HepG2 (cell line): ENCODE results near the gene PTGDR. TPM values are rescaled to one million over a fixed set of nuclear protein-coding genes. Genes with fewer than 3 reads are reported as not detected.

Experiments used
- ATAC-seq: fragments of 200-7000 bp; cut with Tn5 transposase; 3 replicates; pipeline ENCODE4 v1.9.1; 2020; ENCODE audit warnings: mild to moderate bottlenecking, moderate library complexity
- BruUV-seq: library from RNA; stranded (reverse); fragments of 400-500 nt; replicated peaks from 2 replicates; lab custom pipeline; 2021; lab: Mats Ljungman, UMichigan
- CTCF ChIA-PET: fragments of 300-600 bp; formaldehyde crosslinking; extraction: SDS; loops from one replicate; lab custom pipeline; 2021; ENCODE audit warnings: low total read pairs, inconsistent platforms, low intra/inter-chr PET ratio; lab: Yijun Ruan, JAX
- POLR2A ChIA-PET: fragments of 350-600 bp; sonication (Branson Sonifier 250); formaldehyde crosslinking; loops from one replicate; lab custom pipeline; 2020; ENCODE audit warnings: antibody characterized with exemption, inconsistent platforms; lab: Yijun Ruan, JAX
- DNase-seq: peaks from one replicate; pipeline ENCODE4 v3.0.0-alpha.2; 2015; ENCODE audit warnings: low spot score
- FAIRE-seq: peaks from 3 replicates; lab custom pipeline; 2011; peaks lifted over from hg19 to GRCh38; lab: Jason Lieb, UNC
- H2AFZ ChIP-seq: one replicate; pipeline ENCODE4 v1.6.1; 2011; ENCODE audit warnings: low read length, inconsistent platforms
- H3K27ac ChIP-seq: fragments of 300-600 bp; 3 replicates; pipeline ENCODE4 v1.8.0; 2011; ENCODE audit warnings: mixed run types, mild to moderate bottlenecking, mixed read lengths, low read length, inconsistent platforms; ENCODE audit not compliant: insufficient read depth; ENCODE audit errors: extremely low read length
- H3K27me3 ChIP-seq, 2 experiments: fragments of 200-600 bp in 1 of 2; 2 replicates in 1 of 2; 3 replicates in 1 of 2; pipeline versions ENCODE4 v1.6.0 to v1.8.0; 2011; ENCODE audit warnings: low read length in 2 of 2, mild to moderate bottlenecking in 2 of 2, moderate library complexity in 2 of 2, inconsistent platforms in 1 of 2; ENCODE audit not compliant: insufficient read depth in 2 of 2, control insufficient read depth in 1 of 2
- H3K36me3 ChIP-seq, 2 experiments: fragments of 200-600 bp in 1 of 2; replicated peaks in 1 of 2; 2 replicates in 1 of 2; 3 replicates in 1 of 2; pipeline versions ENCODE4 v1.5.1 to v1.8.0; 2011; ENCODE audit warnings: low read length in 2 of 2, inconsistent platforms in 1 of 2; ENCODE audit not compliant: insufficient read depth in 2 of 2, control insufficient read depth in 1 of 2
- H3K4me1 ChIP-seq: 2 replicates; pipeline ENCODE4 v1.5.1; 2012; ENCODE audit warnings: low read length, inconsistent platforms; ENCODE audit not compliant: insufficient read depth
- H3K4me2 ChIP-seq: 2 replicates; pipeline ENCODE4 v1.6.0; 2011; ENCODE audit warnings: low read depth, low read length, inconsistent platforms
- H3K4me3 ChIP-seq, 3 experiments: fragments of 200-600 bp in 1 of 3; sonication (generic), shearing (Covaris generic) in 1 of 3; replicated peaks in 1 of 3; 2 replicates each; pipeline ENCODE4 v1.5.1; 2011 to 2016; ENCODE audit warnings: low read length in 3 of 3, inconsistent platforms in 2 of 3, low read depth in 2 of 3, mild to moderate bottlenecking in 2 of 3, control low read depth in 1 of 3, mixed read lengths in 1 of 3; ENCODE audit not compliant: insufficient read depth in 1 of 3
- H3K79me2 ChIP-seq: one replicate; pipeline ENCODE4 v1.6.1; 2011; ENCODE audit warnings: low read length, inconsistent platforms; ENCODE audit not compliant: insufficient read depth
- H3K9ac ChIP-seq: 2 replicates; pipeline ENCODE4 v1.6.0; 2011; ENCODE audit warnings: mild to moderate bottlenecking, low read depth, low read length, inconsistent platforms; ENCODE audit not compliant: insufficient read depth
- H3K9me3 ChIP-seq: 2 replicates; pipeline ENCODE4 v1.5.1; 2012; ENCODE audit warnings: mild to moderate bottlenecking, low read length
- H4K20me1 ChIP-seq: 2 replicates; pipeline ENCODE4 v1.6.0; 2011; ENCODE audit warnings: inconsistent platforms, mild to moderate bottlenecking, low read length, moderate library complexity; ENCODE audit not compliant: insufficient read depth
- ARNTL ChIP-seq: sonication (generic); formaldehyde crosslinking; IDR thresholded peaks from 2 replicates; pipeline ENCODE4 v1.4.0; 2020; ENCODE audit warnings: mild to moderate bottlenecking, missing genetic modification reagents
- CEBPB ChIP-seq: IDR thresholded peaks from 2 replicates; pipeline ENCODE4 v1.6.1; 2011; ENCODE audit warnings: low read depth, low read length, improper control_type of control experiment, borderline replicate concordance
- CEBPG ChIP-seq: IDR thresholded peaks from 2 replicates; pipeline ENCODE4 v1.6.1; 2016
- IRF2 ChIP-seq: IDR thresholded peaks from 2 replicates; pipeline ENCODE4 v1.6.1; 2018; ENCODE audit warnings: missing genetic modification reagents, missing compliant biosample characterization
- KLF6 ChIP-seq: IDR thresholded peaks from 2 replicates; pipeline ENCODE4 v1.8.0; 2016; ENCODE audit warnings: missing biosample characterization, missing genetic modification reagents
- NFIC ChIP-seq: IDR thresholded peaks from 2 replicates; pipeline ENCODE4 v1.6.1; 2012; ENCODE audit warnings: mild to moderate bottlenecking, low read length, inconsistent platforms
- RELA ChIP-seq: sonication (generic); formaldehyde crosslinking; IDR thresholded peaks from 2 replicates; pipeline ENCODE4 v1.4.0; 2020; ENCODE audit warnings: missing genetic modification reagents
- RXRB ChIP-seq: IDR thresholded peaks from 2 replicates; pipeline ENCODE4 v1.6.1; 2016; ENCODE audit warnings: borderline replicate concordance, missing genetic modification reagents, missing compliant biosample characterization
- SMAD3 ChIP-seq: sonication (generic); formaldehyde crosslinking; IDR thresholded peaks from 2 replicates; pipeline ENCODE4 v1.4.0; 2020; ENCODE audit warnings: missing genetic modification reagents
- TCF7L2 ChIP-seq: IDR thresholded peaks from 2 replicates; pipeline ENCODE4 v1.6.1; 2011; ENCODE audit warnings: mild to moderate bottlenecking, low read depth, low read length, moderate library complexity
- ZFAT ChIP-seq: sonication (generic); formaldehyde crosslinking; conservative IDR thresholded peaks from 2 replicates; pipeline ENCODE4 v1.8.1; 2023; ENCODE audit warnings: missing genetic modification reagents, inconsistent platforms
- ZNF251 ChIP-seq: sonication (generic); formaldehyde crosslinking; IDR thresholded peaks from 2 replicates; pipeline ENCODE4 v1.9.0; 2021; ENCODE audit warnings: mild to moderate bottlenecking, missing genetic modification reagents
- WGBS: methylation state at CpG from one replicate; pipeline ENCODE4 v1.1.6; 2017; ENCODE audit warnings: low lambda C conversion rate; 5-methylcytosine and 5-hydroxymethylcytosine counted together
- in situ Hi-C: cut with HindIII; loops from 2 replicates; pipeline ENCODE4 v1.10.0; 2017; ENCODE audit warnings: low pct_unique_long_range_greater_than_20kb; ENCODE audit not compliant: extremely low pct_ligation_motif_present
- intact Hi-C: fragments of 100-400 bp; cut with micrococcal nuclease; formaldehyde crosslinking; loops from one replicate; pipeline ENCODE4 v1.10.0; 2022; ENCODE audit not compliant: unreplicated experiment
- polyA plus RNA-seq, 8 experiments: library from polyadenylated mRNA; depleted of rRNA in 3 of 8; stranded (reverse) in 7 of 8; unstranded in 1 of 8; fragments of >200 nt; fragmentation: Illumina TruSeq in 4 of 8; extraction: Trizol in 4 of 8; gene quantifications; 2 replicates each; pipeline versions ENCODE4 v1.2.1 to v1.2.3, GENCODE V29; 2011 to 2016; ENCODE audit warnings: low read depth in 4 of 8, missing spikeins in 1 of 8, mixed read lengths in 1 of 8; ENCODE audit not compliant: insufficient read depth in 1 of 8
- total RNA-seq, 5 experiments: library from RNA; depleted of rRNA; stranded (reverse); fragments of >200 nt; fragmentation: Illumina TruSeq; extraction: Trizol; gene quantifications; 2 replicates each; pipeline ENCODE4 v1.2.3, GENCODE V29; 2016; ENCODE audit warnings: low read depth in 1 of 5
- TF ChIP-seq, protein P1 (sequence below): IDR thresholded peaks from 2 replicates; pipeline ENCODE4 v1.6.1; 2016
- TF ChIP-seq, protein P2 (sequence below): sonication (generic); formaldehyde crosslinking; IDR thresholded peaks from 2 replicates; pipeline ENCODE4 v1.8.0; 2022; ENCODE audit warnings: mild to moderate bottlenecking, missing genetic modification reagents, moderate library complexity
- TF ChIP-seq, protein P3 (sequence below): sonication (generic); formaldehyde crosslinking; IDR thresholded peaks from 2 replicates; pipeline ENCODE4 v1.4.0; 2020; ENCODE audit warnings: mild to moderate bottlenecking, missing genetic modification reagents, borderline replicate concordance

Gene PTGDR
- total and polyA plus RNA-seq, 2 of the 13 experiments (the other 11 are each of a cell fraction or from before 2014, with no cell fraction given): not detected

DNA sequence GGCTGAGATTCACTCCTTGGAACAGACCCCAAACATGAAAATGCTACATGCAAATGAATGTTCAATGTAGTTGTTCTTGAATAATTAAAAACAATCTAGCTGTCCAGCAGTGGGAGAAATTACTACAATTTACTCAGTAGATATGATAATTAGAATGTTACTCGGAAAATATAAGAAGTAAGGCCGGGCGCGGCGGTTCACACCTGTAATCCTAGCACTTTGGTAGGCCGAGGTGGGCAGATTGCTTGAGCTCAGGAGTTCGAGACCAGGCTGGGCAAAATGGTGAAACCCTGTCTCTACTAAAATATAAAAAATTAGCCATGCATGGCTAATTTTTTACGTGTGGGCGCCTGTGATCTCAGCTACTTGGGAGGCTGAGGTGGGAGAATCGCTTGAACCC lies 31.3 kb downstream of the PTGDR start:
- POLR2A ChIA-PET: no interaction called here
- no peak overlapping the region for H3K27ac ChIP-seq

DNA sequence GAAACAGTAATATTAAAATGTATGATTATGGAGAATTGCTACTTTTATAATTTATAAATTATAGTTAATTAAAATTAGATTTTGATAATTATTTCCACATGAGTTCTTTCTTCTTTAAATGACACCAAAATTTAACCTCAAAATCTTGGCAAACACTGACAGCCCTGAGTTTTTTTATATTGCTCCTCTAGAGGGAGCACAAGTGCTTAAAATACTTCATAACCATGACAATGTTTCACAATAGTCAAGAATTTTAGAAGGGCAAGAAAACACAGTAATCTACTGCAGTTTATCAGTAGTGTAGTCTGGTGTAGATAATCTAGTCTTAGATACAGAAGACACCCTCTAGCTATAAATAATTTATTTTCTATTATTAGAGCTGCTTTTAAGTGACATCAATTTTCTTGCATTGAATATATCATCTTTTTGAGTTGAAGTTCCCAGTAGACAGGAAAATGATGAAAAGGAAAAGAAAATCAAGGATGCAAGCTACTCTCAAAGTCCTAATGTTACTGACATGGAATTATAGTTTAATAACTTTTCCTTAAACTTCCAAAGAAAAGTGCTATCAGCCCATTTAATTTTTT lies 32.3 kb downstream of the PTGDR start:
- ATAC-seq: 0 out of 3 replicates have a peak, but pooled peaks have one; percentile 30
- Histone ChIP-seq H3K4me2 (no peak overlapping the region), H3K9me3 (no peaks in the 10 kb centered on the region), H3K4me3 (no peak overlapping the region), H3K9ac (no peak overlapping the region), H3K4me1 (no peaks in the 10 kb centered on the region), H3K36me3 (no peaks in the 10 kb centered on the region), H2AFZ (no peak overlapping the region), H4K20me1 (no peaks in the 10 kb centered on the region), H3K27me3 (peaks cover 0 to 4% of the 10 kb centered on the region in 2 experiments; a peak in 1 of 5 replicates), H3K27ac (no peak overlapping the region), H3K79me2 (no peaks in the 10 kb centered on the region)
- POLR2A ChIA-PET: no interaction called here
- in situ Hi-C loops: loop anchor here (5.0 kb wide), 1 partner anchor 173 kb away; no protein-coding TSS in a partner anchor
- FAIRE-seq: peak; percentile 73
- CTCF ChIA-PET: interaction anchor here (1.1 to 1.4 kb wide), 2 partner anchors 174 to 351 kb away, joined by 3 to 16 read pairs; no protein-coding TSS in a partner anchor
- intact Hi-C loops: loop anchor here (1.0 to 10.0 kb wide), 2 partner anchors 174 to 665 kb away; no protein-coding TSS in a partner anchor
- DNase-seq: peak; percentile 59
- BruUV-seq: no TSS peak
- TF ChIP-seq TCF7L2 (no peak), ZNF251 (CRISPR knock-in tag) (no peak), RELA (CRISPR knock-in tag) (no peak), CEBPB (peak; percentile 90), CEBPG (CRISPR knock-in tag) (peak; percentile 88), KLF6 (CRISPR knock-in tag) (no peak), NFIC (no peak), ARNTL (CRISPR knock-in tag) (no peak), IRF2 (CRISPR knock-in tag) (no peak), RXRB (CRISPR knock-in tag) (0 out of 2 replicates have a peak, but pooled peaks have one; percentile 10)
- TF ChIP-seq, protein P1, sequence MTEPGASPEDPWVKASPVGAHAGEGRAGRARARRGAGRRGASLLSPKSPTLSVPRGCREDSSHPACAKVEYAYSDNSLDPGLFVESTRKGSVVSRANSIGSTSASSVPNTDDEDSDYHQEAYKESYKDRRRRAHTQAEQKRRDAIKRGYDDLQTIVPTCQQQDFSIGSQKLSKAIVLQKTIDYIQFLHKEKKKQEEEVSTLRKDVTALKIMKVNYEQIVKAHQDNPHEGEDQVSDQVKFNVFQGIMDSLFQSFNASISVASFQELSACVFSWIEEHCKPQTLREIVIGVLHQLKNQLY (CRISPR knock-in tag): no peak
- TF ChIP-seq, protein P2, sequence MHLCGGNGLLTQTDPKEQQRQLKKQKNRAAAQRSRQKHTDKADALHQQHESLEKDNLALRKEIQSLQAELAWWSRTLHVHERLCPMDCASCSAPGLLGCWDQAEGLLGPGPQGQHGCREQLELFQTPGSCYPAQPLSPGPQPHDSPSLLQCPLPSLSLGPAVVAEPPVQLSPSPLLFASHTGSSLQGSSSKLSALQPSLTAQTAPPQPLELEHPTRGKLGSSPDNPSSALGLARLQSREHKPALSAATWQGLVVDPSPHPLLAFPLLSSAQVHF (CRISPR knock-in tag): no peak
- TF ChIP-seq, protein P3, sequence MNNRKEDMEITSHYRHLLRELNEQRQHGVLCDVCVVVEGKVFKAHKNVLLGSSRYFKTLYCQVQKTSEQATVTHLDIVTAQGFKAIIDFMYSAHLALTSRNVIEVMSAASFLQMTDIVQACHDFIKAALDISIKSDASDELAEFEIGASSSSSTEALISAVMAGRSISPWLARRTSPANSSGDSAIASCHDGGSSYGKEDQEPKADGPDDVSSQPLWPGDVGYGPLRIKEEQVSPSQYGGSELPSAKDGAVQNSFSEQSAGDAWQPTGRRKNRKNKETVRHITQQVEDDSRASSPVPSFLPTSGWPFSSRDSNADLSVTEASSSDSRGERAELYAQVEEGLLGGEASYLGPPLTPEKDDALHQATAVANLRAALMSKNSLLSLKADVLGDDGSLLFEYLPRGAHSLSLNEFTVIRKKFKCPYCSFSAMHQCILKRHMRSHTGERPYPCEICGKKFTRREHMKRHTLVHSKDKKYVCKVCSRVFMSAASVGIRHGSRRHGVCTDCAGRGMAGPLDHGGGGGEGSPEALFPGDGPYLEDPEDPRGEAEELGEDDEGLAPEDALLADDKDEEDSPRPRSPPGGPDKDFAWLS (CRISPR knock-in tag): no peak

More for the DNA sequence above, 31.3 kb downstream of the PTGDR start:
- Histone ChIP-seq H3K4me1 (no peaks in the 10 kb centered on the region), H3K9ac (no peak overlapping the region), H3K4me3 (no peak overlapping the region), H3K9me3 (no peaks in the 10 kb centered on the region), H3K27me3 (peaks cover 0 to 11% of the 10 kb centered on the region in 2 experiments; a peak in 3 of 5 replicates), H3K79me2 (no peaks in the 10 kb centered on the region), H4K20me1 (no peaks in the 10 kb centered on the region), H3K4me2 (no peak overlapping the region), H2AFZ (no peak overlapping the region), H3K36me3 (no peaks in the 10 kb centered on the region)
- FAIRE-seq (no peak), DNase-seq (no peak), ATAC-seq (no peak)
- WGBS: 41% methylated on average over 10 of the region's 10 CpGs
- CTCF ChIA-PET: no interaction called here
- intact Hi-C loops (loop anchor here (1.0 to 10.0 kb wide), 2 partner anchors 175 to 666 kb away; no protein-coding TSS in a partner anchor), in situ Hi-C loops (loop anchor here (5.0 kb wide), 1 partner anchor 174 kb away; no protein-coding TSS in a partner anchor)
- no peak for TF ChIP-seq SMAD3
- TF ChIP-seq ZFAT: no peak
- BruUV-seq: no TSS peak
